Stimulated activated CD4-positive, alpha-beta T cell treated with anti-CD3 and anti-CD28 coated beads, Interleukin-12 subunit alpha, Interleukin-12 subunit beta, amount 100 ng/mL, for 4 hours (primary cell): ENCODE data around the gene SERPIND1.
"Not testable (repeated sequence)": the region's sequence is repeated elsewhere in the genome, so short reads cannot be mapped to it uniquely, and the experiment has no call there.

Experiments
- DNase-seq: peaks from one replicate; pipeline ENCODE4 v3.0.0-alpha.2; 2020

Gene SERPIND1

GRCh38 chr22:20818471-20818870 is 44.6 kb downstream of the SERPIND1 start:
- no peak for DNase-seq

GRCh38 chr22:20819471-20819870 is 45.6 kb downstream of the SERPIND1 start:
- no peak for DNase-seq

GRCh38 chr22:20821717-20822239 is 47.9 kb downstream of the SERPIND1 start:
- DNase-seq = not testable (repeated sequence)

- no peak for DNase-seq
These were observed 48.3 kb downstream of the SERPIND1 start for GRCh38 chr22:20822240-20822639.

- no peak for DNase-seq
These were observed 49.4 kb downstream of the SERPIND1 start for GRCh38 chr22:20823264-20823663.

GRCh38 chr22:20825216-20825615 is 51.3 kb downstream of the SERPIND1 start:
- DNase-seq = not testable (repeated sequence)

GRCh38 chr22:20825624-20826023 is 51.7 kb downstream of the SERPIND1 start:
- no peak for DNase-seq

GRCh38 chr22:20826373-20827152 is 52.6 kb downstream of the SERPIND1 start:
- not testable (repeated sequence) for DNase-seq

- no peak for DNase-seq
These were observed 55.7 kb downstream of the SERPIND1 start for GRCh38 chr22:20829491-20830134.

GRCh38 chr22:20833225-20833665 is 59.3 kb downstream of the SERPIND1 start:
- no peak for DNase-seq

GRCh38 chr22:20834206-20834605 is 60.3 kb downstream of the SERPIND1 start:
- no peak for DNase-seq

- DNase-seq = no peak
These were observed 60.8 kb downstream of the SERPIND1 start for GRCh38 chr22:20834725-20835124.
